NCI-H446 (cell line): ENCODE data around the gene LDB1.

Experiments
- DNase-seq, 2 experiments: peaks; one replicate each; lab custom pipeline; 2025; lab: John Stamatoyannopoulos, UW

Gene LDB1, protein sequence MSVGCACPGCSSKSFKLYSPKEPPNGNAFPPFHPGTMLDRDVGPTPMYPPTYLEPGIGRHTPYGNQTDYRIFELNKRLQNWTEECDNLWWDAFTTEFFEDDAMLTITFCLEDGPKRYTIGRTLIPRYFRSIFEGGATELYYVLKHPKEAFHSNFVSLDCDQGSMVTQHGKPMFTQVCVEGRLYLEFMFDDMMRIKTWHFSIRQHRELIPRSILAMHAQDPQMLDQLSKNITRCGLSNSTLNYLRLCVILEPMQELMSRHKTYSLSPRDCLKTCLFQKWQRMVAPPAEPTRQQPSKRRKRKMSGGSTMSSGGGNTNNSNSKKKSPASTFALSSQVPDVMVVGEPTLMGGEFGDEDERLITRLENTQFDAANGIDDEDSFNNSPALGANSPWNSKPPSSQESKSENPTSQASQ

DNA sequence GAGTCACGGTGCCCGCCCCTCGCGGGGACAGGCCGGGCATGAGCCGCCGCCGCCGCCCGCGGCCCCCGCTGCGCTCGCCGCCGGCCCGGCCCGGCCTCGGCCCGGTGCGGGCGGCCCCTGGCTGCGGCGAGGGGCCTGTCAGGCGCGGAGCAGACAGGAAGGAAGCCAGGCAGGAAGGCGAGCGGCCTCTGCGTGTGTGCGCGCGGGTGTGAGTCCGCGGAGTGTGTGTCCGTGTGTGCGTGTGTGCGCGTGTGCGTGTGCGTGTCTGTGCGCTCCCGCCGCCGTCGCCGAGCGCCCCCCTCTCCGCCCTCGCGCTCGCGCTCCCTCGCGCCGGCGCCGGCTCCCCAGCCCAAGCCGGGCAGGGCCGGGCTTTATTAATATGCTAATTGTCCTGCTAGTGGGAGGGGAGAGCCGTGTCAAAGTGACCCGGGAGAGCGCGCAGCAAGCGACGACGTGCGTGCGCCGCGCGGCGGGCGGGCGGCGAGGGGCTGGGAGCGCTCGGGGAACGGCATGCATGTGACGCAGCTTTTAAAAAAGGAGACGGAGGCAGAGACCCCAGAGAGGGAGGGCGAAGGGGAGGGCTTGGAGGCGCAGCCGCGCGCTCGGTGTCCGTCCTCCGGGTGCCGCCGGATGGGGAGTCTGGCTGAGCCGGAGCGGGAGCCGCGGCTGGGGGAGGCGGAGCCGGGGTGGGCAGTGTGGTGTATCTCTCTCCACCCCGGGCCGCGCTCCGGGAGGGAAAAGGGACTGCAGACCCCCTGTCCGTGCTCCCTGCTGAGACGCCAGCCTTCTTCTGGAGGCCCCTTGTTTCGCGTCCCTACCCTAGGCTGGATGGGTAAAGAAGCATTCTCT, at the start of gene LDB1:
LDB1 (minus strand) TSS at position 227 of the 849 bp plus-strand sequence. CDS start 258 bp downstream, outside the sequence.
- peak; percentile 9 to 73 for DNase-seq

GRCh38 chr10:102167861-102168260, 47.7 kb upstream of the LDB1 start:
- no peak for DNase-seq

DNA sequence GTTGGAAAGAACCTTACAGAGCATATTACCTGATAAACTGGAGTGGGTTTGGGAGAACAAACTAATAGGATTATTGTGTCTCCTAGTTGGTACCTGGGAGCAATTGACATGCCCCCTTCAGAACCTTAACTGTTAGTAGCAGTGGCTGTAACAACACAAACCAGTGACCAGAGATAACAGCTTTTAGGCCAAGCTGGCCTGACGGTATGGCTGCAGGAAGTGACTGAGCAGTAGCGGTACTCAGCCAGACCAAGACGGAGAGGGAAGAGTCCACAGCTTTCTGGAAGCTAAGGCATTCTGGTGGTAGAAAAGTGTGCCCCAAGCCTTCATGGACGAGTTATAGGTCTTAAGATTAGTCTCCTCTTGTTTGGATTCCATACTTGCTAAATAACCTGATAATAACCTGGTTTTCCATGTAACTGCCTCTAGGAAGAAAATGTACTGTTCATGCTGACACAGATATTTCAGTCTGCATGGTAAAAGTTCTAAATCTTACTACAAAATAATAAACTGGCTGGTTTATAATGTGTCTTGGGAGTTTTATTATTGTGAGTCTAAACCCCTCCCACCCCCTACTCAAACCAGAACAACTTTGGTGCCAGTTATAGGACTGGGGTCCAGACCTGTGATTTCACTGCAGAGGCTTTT, 43.3 kb upstream of the LDB1 start:
- no peak for DNase-seq

- no peak for DNase-seq
Measured at GRCh38 chr10:102159831-102160230, 39.7 kb upstream of the LDB1 start.

GRCh38 chr10:102159051-102159597, 39.0 kb upstream of the LDB1 start:
- no peak for DNase-seq

DNA sequence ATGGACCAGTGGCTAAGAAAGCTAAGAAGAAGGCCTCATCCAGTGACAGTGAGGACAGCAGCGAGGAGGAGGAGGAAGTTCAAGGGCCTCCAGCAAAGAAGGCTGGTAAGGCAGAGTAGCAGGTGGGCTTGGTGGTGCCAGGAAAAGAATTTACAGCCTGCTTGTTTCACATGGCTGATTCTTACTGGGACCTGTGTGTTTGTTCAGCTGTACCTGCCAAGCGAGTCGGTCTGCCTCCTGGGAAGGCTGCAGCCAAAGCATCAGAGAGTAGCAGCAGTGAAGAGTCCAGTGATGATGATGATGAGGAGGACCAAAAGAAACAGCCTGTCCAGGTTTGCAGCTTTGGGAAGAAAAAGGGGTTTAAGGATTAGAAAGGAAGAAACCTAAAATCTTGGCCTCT, 37.1 kb upstream of the LDB1 start:
- DNase-seq = no peak

DNA sequence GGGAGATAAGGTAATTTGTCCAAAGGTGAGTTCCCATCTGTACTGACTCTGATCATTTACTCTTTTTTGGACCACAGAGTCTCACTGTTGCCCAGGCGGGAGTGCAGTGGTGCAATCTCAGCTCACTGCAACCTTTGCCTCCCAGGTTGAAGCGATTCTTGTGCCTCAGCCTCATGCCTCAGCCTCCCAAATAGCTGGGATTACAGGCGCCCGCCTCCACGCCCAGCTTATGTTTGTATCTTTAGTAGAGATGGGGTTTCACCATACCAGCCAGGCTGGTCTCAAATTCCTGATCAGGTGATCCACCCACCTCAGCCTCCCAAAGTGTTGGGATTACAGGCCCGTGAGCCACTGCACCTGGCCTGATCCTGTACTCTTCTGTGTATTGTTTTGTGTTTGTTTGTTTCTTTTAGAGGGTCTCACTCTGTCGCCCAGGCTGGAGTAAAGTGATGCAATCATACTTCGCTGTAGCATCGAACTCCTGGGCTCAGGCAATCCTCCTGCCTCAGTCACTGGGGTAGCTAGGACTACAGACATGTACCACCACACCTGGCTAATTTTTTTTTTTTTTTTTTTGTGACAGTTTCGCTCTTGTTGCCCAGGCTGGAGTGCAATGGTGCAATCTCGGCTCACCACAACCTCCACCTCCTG, 34.4 kb upstream of the LDB1 start:
- no peak for DNase-seq

GRCh38 chr10:102153093-102153620, 33.0 kb upstream of the LDB1 start:
- DNase-seq = no peak

DNA sequence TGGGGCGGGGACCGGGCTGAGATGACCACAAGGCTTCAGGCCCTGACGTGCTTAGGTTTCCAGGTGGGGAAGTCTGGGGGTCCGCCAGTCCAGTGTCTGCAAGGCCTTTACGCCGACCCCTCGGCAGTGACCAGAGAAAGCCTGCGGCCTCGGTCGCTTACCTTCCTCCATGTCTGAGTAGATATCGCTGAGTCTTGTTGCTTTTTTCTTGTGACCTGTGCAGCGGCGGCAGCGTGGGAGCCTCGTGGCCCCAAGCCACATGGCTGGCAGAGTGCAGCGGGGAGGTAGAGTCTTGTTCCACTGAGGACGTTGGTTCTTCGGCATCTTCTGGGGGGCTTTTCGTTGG, 32.4 kb upstream of the LDB1 start:
- DNase-seq = no peak

- peak; percentile 87 to 96 for DNase-seq
Measured at GRCh38 chr10:102151774-102152544, 31.8 kb upstream of the LDB1 start, which contains the start of gene NOLC1. NOLC1 (plus strand) TSS chr10:102152389; CDS start chr10:102152411, 22 bp downstream.

GRCh38 chr10:102150970-102151773, 31.0 kb upstream of the LDB1 start:
- DNase-seq = no peak

- DNase-seq = no peak
Measured at GRCh38 chr10:102148275-102148674, 28.1 kb upstream of the LDB1 start.

DNA sequence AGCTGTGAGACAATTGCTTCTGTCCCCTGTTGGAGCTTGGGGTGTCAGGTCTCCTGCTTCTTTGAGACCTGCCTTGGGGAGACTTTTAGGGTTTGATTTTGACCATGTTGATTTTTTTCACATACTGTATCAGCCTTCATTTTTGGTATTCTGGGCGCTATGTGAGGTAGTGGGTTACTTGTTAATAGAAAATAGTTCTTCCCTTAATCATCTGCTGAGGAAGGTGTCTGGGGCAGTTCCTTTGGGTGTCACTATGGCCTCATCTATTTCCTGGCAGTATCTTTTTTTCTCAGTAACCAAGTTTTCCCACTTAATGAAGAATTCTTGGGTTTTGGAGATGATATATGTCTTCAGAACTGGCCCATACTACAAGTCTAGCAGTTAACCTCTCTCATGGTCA, 27.4 kb upstream of the LDB1 start:
- DNase-seq = no peak

- no peak for DNase-seq
Measured at GRCh38 chr10:102146971-102147428, 26.8 kb upstream of the LDB1 start.

GRCh38 chr10:102141583-102142107, 21.5 kb upstream of the LDB1 start:
- DNase-seq = no peak

DNA sequence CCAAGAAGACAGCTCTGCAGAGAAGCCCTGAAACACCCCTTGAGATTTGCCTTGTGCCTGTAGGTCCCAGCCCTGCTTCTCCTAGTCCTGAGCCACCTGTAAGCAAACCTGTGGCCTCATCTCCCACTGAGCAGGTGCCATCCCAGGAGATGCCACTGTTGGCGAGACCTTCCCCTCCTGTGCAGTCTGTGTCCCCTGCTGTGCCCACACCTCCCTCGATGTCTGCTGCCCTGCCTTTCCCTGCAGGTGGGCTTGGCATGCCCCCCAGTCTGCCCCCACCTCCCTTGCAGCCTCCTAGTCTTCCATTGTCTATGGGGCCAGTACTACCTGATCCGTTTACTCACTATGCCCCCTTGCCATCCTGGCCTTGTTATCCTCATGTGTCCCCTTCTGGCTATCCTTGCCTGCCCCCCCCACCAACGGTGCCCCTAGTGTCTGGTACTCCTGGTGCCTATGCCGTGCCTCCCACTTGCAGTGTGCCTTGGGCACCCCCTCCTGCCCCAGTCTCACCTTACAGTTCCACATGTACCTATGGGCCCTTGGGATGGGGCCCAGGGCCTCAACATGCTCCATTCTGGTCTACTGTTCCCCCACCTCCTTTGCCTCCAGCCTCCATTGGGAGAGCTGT, 20.9 kb upstream of the LDB1 start:
- no peak for DNase-seq

- no peak for DNase-seq
Measured at GRCh38 chr10:102140218-102140617, 20.1 kb upstream of the LDB1 start.

- DNase-seq = no peak
Measured at GRCh38 chr10:102139281-102140110, 19.3 kb upstream of the LDB1 start.
